Measurements from ENCODE around the gene SYT17.

- no peak for TF ChIP-seq POLR2AphosphoS5 (IDR thresholded peaks at IDR 0.05; ENCODE audit: borderline replicate concordance, low read depth, low read length)
- no peak for TF ChIP-seq EZH2 (IDR thresholded peaks at IDR 0.05)
These were observed 36.2 kb upstream of the SYT17 start for GRCh38 chr16:19131825-19132218.

Measured in SK-N-MC (cell line).